Neural cell (in vitro differentiated cells): Measurements from ENCODE around the gene ACYP2.

Source experiments
- CTCF ChIP-seq: fragments of 450-650 bp; IDR thresholded peaks from 2 replicates; pipeline ENCODE4 v1.5.1; 2014; ENCODE audit warnings: antibody characterized with exemption, mild to moderate bottlenecking, moderate library complexity; ENCODE audit not compliant: poor library complexity, severe bottlenecking
- EP300 ChIP-seq: fragments of 450-650 bp; conservative IDR thresholded peaks from 2 replicates; pipeline ENCODE4 v1.6.1; 2014; ENCODE audit warnings: antibody characterized with exemption, mild to moderate bottlenecking, moderate library complexity; ENCODE audit not compliant: poor library complexity, severe bottlenecking
- MXI1 ChIP-seq: fragments of 450-650 bp; conservative IDR thresholded peaks from 2 replicates; pipeline ENCODE4 v1.6.1; 2014; ENCODE audit warnings: antibody characterized with exemption, mild to moderate bottlenecking; ENCODE audit not compliant: poor library complexity, severe bottlenecking
- POLR2AphosphoS5 ChIP-seq: IDR thresholded peaks from 2 replicates; pipeline ENCODE4 v1.6.1; 2012
- REST ChIP-seq: IDR thresholded peaks from 2 replicates; pipeline ENCODE4 v1.6.1; 2012; ENCODE audit warnings: borderline replicate concordance

DNA sequence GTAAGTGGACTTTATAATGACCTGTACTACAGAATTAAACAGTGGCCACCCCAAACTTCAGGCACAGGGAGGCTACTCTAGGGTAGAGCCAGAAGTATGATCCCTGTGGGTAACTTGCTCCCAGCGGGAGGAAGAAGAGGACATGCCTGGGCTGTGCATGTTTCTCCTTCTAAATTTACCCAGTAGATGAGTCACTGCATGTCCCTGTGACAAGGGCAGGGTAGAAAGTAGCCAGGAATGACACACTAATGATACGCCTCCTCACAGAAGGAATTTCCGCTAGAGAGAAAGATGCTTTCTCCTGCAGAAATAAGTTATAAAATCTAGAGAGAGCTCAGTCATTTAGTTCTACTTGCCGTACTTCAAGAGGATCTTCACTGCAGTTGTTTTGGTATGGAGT, 7.5 kb downstream of the ACYP2 start:
- TF ChIP-seq CTCF, result no peak
- TF ChIP-seq REST, result no peak
- no peak for TF ChIP-seq POLR2AphosphoS5
- TF ChIP-seq MXI1, result no peak
- no peak for TF ChIP-seq EP300
